Endodermal cell (in vitro differentiated cells): ENCODE results near the gene UQCR11. TPM values are rescaled to one million over a fixed set of nuclear protein-coding genes. Genes with fewer than 3 reads are reported as not detected.
A peak's percentile ranks its signal among the peaks of the same experiment; 100 is the strongest.

Experiments
- DNase-seq: peaks from one replicate; pipeline ENCODE4 v3.0.0-alpha.2; 2017
- H3K27ac ChIP-seq: 2 replicates; pipeline ENCODE4 v1.5.1; 2013; ENCODE audit warnings: mild to moderate bottlenecking, low read depth, low read length, moderate library complexity
- H3K27me3 ChIP-seq: 2 replicates; pipeline ENCODE4 v1.6.1; 2013; ENCODE audit warnings: mild to moderate bottlenecking, low read length, moderate library complexity; ENCODE audit not compliant: insufficient read depth, control insufficient read depth, poor library complexity, severe bottlenecking
- H3K36me3 ChIP-seq: 2 replicates; pipeline ENCODE4 v1.7.0; 2013; ENCODE audit warnings: mild to moderate bottlenecking, low read length, moderate library complexity; ENCODE audit not compliant: control insufficient read depth, insufficient read depth
- H3K4me1 ChIP-seq: one replicate; pipeline ENCODE4 v1.7.0; 2013; ENCODE audit warnings: low read length; ENCODE audit not compliant: control insufficient read depth, insufficient read depth
- H3K4me3 ChIP-seq: 2 replicates; pipeline ENCODE4 v1.5.1; 2013; ENCODE audit warnings: mild to moderate bottlenecking, low read length, moderate library complexity
- H3K9ac ChIP-seq: 2 replicates; pipeline ENCODE4 v1.6.1; 2013; ENCODE audit warnings: mild to moderate bottlenecking, low read length, moderate library complexity; ENCODE audit not compliant: poor library complexity, severe bottlenecking; ENCODE audit errors: extremely low read depth
- H3K9me3 ChIP-seq: 2 replicates; pipeline ENCODE4 v1.6.1; 2013; ENCODE audit warnings: mild to moderate bottlenecking, low read length, moderate library complexity; ENCODE audit not compliant: control insufficient read depth
- H3K27ac Mint-ChIP-seq: 2 replicates; pipeline ENCODE4 v1.8.0; 2020; ENCODE audit warnings: mixed read lengths
- H3K27me3 Mint-ChIP-seq: 2 replicates; pipeline ENCODE4 v1.8.0; 2021; ENCODE audit warnings: mild to moderate bottlenecking, mixed read lengths; ENCODE audit not compliant: insufficient read depth
- H3K36me3 Mint-ChIP-seq: 2 replicates; pipeline ENCODE4 v1.8.0; 2020; ENCODE audit warnings: low read depth, mixed read lengths
- H3K4me1 Mint-ChIP-seq: 2 replicates; pipeline ENCODE4 v1.8.0; 2020; ENCODE audit warnings: mixed read lengths
- H3K4me3 Mint-ChIP-seq: 2 replicates; pipeline ENCODE4 v1.8.0; 2020; ENCODE audit warnings: mild to moderate bottlenecking, moderate library complexity, mixed read lengths
- H3K9me3 Mint-ChIP-seq: 2 replicates; pipeline ENCODE4 v1.8.0; 2020; ENCODE audit warnings: mild to moderate bottlenecking, mixed read lengths
- CTCF ChIP-seq: fragments of 200-600 bp; sonication (generic); conservative IDR thresholded peaks from 2 replicates; pipeline ENCODE4 v1.5.0; 2021; ENCODE audit warnings: antibody characterized with exemption, mild to moderate bottlenecking
- WGBS, 2 experiments: methylation state at CpG; one replicate each; pipeline versions ENCODE4 v1.1.5 to v1.1.7; 2013; ENCODE audit warnings: missing lambda C conversion rate in 2 of 2, mixed read lengths in 1 of 2; ENCODE audit not compliant: insufficient coverage in 1 of 2, insufficient read length in 1 of 2; 5-methylcytosine and 5-hydroxymethylcytosine counted together
- total RNA-seq, 2 donors: library from RNA; stranded (reverse); fragmentation: NEBNext Ultra II Directional in 1 of 2; extraction: Animal tissue kit (Norgen Biotek cat#: 25700) in 1 of 2; gene quantifications; 2 replicates in 1 of 2; 3 replicates in 1 of 2; pipeline ENCODE4 v1.2.1, GENCODE V29; 2021

UQCR11 gene
- total RNA-seq, 2 donors from 2014 or later: 171 to 195 TPM

GRCh38 chr19:1601613-1602064, 3.6 kb downstream of the UQCR11 start:
- Histone ChIP-seq H3K9ac (no peak overlapping the region), H3K9me3 (no peaks in the 10 kb centered on the region), H3K4me3 (no peak overlapping the region), H3K36me3 (peaks cover 28% of the 10 kb centered on the region), H3K4me1 (peaks cover 5% of the 10 kb centered on the region), H3K27ac (no peak overlapping the region), H3K27me3 (no peaks in the 10 kb centered on the region)
- no peaks in the 10 kb centered on the region for H3K27me3 Mint-ChIP-seq
- H3K4me3 Mint-ChIP-seq: no peak overlapping the region
- TF ChIP-seq CTCF: peak; percentile 54
- H3K4me1 Mint-ChIP-seq: peaks cover 4% of the 10 kb centered on the region
- no peak overlapping the region for H3K27ac Mint-ChIP-seq
- H3K36me3 Mint-ChIP-seq: peaks cover 32% of the 10 kb centered on the region
- WGBS, 2 experiments: 96 to 99% methylated on average over 8 to 14 of the region's 14 CpGs
- no peaks in the 10 kb centered on the region for H3K9me3 Mint-ChIP-seq
- no peak for DNase-seq

DNA sequence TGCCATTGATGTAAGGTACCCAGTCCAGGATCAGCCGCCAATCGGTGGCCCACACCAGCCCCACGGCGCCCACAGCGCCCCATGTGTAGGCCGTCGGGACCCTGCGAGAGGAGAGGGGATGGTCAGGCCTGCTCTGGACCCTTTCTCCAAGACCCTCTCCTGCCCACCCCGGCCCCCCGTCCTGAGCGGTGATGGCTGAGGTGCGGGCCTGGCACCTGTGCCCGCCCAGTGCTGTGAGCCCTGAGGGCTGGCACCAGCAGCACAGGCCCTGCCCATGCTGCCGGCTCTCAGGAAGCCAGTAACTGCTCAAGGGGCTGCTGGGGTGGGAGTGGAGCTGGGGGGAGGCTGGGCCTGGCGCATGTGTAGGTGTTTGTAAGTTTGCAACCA, 5.8 kb downstream of the UQCR11 start:
- no peak overlapping the region for H3K9ac ChIP-seq
- no peaks in the 10 kb centered on the region for H3K4me1 Mint-ChIP-seq
- H3K27ac ChIP-seq: no peak overlapping the region
- no peaks in the 10 kb centered on the region for H3K27me3 ChIP-seq
- no peaks in the 10 kb centered on the region for H3K9me3 ChIP-seq
- no peak overlapping the region for H3K4me3 ChIP-seq
- no peak overlapping the region for H3K27ac Mint-ChIP-seq
- no peak for DNase-seq
- no peaks in the 10 kb centered on the region for H3K27me3 Mint-ChIP-seq
- H3K9me3 Mint-ChIP-seq: no peaks in the 10 kb centered on the region
- peaks cover 28% of the 10 kb centered on the region for H3K36me3 ChIP-seq
- TF ChIP-seq CTCF: no peak
- H3K4me3 Mint-ChIP-seq: no peak overlapping the region
- no peaks in the 10 kb centered on the region for H3K4me1 ChIP-seq
- H3K36me3 Mint-ChIP-seq: peaks cover 43% of the 10 kb centered on the region
- whole genome bisulfite sequencing, 2 experiments: 97 to 100% methylated on average over 13 to 15 of the region's 15 CpGs

- Histone ChIP-seq H3K4me3 (no peak overlapping the region), H3K27ac (no peak overlapping the region), H3K36me3 (peaks cover 28% of the 10 kb centered on the region), H3K9ac (no peak overlapping the region), H3K27me3 (no peaks in the 10 kb centered on the region), H3K4me1 (no peaks in the 10 kb centered on the region), H3K9me3 (no peaks in the 10 kb centered on the region)
- TF ChIP-seq CTCF: no peak
- WGBS, 2 experiments: 92 to 95% methylated on average over 17 to 20 of the region's 20 CpGs
- DNase-seq: no peak
- Mint-ChIP-seq H3K9me3 (no peaks in the 10 kb centered on the region), H3K36me3 (peaks cover 43% of the 10 kb centered on the region), H3K4me1 (no peaks in the 10 kb centered on the region), H3K27me3 (no peaks in the 10 kb centered on the region), H3K4me3 (no peak overlapping the region), H3K27ac (no peak overlapping the region)
Measured at GRCh38 chr19:1598777-1599459, 6.3 kb downstream of the UQCR11 start.
